ENCODE results near the gene BBLN. TPM values are rescaled to one million over a fixed set of nuclear protein-coding genes. Genes with fewer than 3 reads are reported as not detected.

BBLN gene
- total RNA-seq, 2 donors from 2014 or later, result 333 to 437 TPM

GRCh38 chr9:128149951-128150593, 10.0 kb upstream of the BBLN start:
- no peaks in the 10 kb centered on the region for H3K36me3 ChIP-seq
- intact Hi-C loops (cut with DNase I), result no loop called here
- H3K4me3 ChIP-seq, result no peak overlapping the region
- no peaks in the 10 kb centered on the region for H3K27me3 ChIP-seq (replicated peaks; ENCODE audit: insufficient read depth)
- no peaks in the 10 kb centered on the region for H3K9me3 ChIP-seq
- no peak for TF ChIP-seq POLR2AphosphoS5 (IDR thresholded peaks at IDR 0.05)
- TF ChIP-seq, protein P1, sequence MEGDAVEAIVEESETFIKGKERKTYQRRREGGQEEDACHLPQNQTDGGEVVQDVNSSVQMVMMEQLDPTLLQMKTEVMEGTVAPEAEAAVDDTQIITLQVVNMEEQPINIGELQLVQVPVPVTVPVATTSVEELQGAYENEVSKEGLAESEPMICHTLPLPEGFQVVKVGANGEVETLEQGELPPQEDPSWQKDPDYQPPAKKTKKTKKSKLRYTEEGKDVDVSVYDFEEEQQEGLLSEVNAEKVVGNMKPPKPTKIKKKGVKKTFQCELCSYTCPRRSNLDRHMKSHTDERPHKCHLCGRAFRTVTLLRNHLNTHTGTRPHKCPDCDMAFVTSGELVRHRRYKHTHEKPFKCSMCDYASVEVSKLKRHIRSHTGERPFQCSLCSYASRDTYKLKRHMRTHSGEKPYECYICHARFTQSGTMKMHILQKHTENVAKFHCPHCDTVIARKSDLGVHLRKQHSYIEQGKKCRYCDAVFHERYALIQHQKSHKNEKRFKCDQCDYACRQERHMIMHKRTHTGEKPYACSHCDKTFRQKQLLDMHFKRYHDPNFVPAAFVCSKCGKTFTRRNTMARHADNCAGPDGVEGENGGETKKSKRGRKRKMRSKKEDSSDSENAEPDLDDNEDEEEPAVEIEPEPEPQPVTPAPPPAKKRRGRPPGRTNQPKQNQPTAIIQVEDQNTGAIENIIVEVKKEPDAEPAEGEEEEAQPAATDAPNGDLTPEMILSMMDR (IDR thresholded peaks at IDR 0.05), result no peak
- TF ChIP-seq POLR2A (IDR thresholded peaks at IDR 0.05), result no peak
- WGBS, result 60% methylated on average over 11 of the region's 11 CpGs
- H3K4me1 ChIP-seq (replicated peaks), result peaks cover 5% of the 10 kb centered on the region
- no peak for DNase-seq (ENCODE audit: low spot score)
- H3K27ac ChIP-seq, result peak overlapping the region in 1 of 2 donors; percentile 63

GRCh38 chr9:128150594-128151308, 9.3 kb upstream of the BBLN start:
- Histone ChIP-seq H3K9me3 (no peaks in the 10 kb centered on the region), H3K27me3 (replicated peaks; ENCODE audit: insufficient read depth) (no peaks in the 10 kb centered on the region), H3K4me3 (no peak overlapping the region), H3K27ac (no peak overlapping the region), H3K36me3 (no peaks in the 10 kb centered on the region), H3K4me1 (replicated peaks) (peaks cover 5% of the 10 kb centered on the region)
- no peak for DNase-seq (ENCODE audit: low spot score)
- no peak for TF ChIP-seq POLR2AphosphoS5 (IDR thresholded peaks at IDR 0.05)
- TF ChIP-seq, protein P1 (IDR thresholded peaks at IDR 0.05), result peak in 1 of 4 experiments; percentile 37
- 69% methylated on average over 19 of the region's 19 CpGs for WGBS
- intact Hi-C loops (cut with DNase I), result no loop called here

DNA sequence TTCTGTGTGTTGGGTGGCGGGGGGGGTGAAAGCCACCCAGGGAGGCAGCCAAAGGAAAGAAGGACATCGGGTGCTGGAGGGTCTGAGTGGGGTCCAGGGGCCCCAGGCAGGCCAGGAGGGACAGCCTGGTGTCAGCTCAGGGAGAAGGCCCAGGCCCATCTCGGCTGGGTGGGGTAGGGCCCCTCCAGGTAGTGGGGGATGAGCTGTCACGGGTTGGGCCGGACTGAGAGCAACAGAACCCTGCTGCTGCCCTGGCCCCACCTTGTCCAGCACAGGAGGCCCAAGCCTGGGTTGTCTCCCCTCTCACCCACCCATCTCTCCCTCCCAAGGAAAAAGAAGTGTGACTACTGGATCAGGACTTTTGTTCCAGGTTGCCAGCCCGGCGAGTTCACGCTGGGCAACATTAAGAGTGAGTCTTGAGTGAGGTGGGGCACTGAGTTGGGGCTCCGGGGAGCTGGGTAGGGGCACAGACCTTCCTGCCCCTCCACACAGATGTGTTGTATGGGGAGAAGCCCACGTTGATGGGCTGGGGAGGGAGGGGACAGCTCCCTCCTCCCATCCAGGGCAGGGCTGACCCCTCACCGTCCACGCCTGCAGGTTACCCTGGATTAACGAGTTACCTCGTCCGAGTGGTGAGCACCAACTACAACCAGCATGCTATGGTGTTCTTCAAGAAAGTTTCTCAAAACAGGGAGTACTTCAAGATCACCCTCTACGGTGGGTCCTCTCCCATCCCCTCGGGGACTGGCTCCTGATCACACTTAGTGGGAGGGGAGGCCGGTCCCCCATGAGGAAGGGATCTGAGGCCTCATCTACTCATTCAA, 8.5 kb upstream of the BBLN start:
- 87% methylated on average over 18 of the region's 18 CpGs for WGBS
- Histone ChIP-seq H3K9me3 (no peaks in the 10 kb centered on the region), H3K27me3 (replicated peaks; ENCODE audit: insufficient read depth) (no peaks in the 10 kb centered on the region), H3K27ac (no peak overlapping the region), H3K4me3 (no peak overlapping the region), H3K36me3 (no peaks in the 10 kb centered on the region), H3K4me1 (replicated peaks) (peaks cover 5% of the 10 kb centered on the region)
- intact Hi-C loops (cut with DNase I), result no loop called here
- TF ChIP-seq POLR2AphosphoS5 (IDR thresholded peaks at IDR 0.05) (no peak), POLR2A (IDR thresholded peaks at IDR 0.05) (no peak)
- TF ChIP-seq, protein P1 (IDR thresholded peaks at IDR 0.05), result no peak
- no peak for DNase-seq (ENCODE audit: low spot score)

DNA sequence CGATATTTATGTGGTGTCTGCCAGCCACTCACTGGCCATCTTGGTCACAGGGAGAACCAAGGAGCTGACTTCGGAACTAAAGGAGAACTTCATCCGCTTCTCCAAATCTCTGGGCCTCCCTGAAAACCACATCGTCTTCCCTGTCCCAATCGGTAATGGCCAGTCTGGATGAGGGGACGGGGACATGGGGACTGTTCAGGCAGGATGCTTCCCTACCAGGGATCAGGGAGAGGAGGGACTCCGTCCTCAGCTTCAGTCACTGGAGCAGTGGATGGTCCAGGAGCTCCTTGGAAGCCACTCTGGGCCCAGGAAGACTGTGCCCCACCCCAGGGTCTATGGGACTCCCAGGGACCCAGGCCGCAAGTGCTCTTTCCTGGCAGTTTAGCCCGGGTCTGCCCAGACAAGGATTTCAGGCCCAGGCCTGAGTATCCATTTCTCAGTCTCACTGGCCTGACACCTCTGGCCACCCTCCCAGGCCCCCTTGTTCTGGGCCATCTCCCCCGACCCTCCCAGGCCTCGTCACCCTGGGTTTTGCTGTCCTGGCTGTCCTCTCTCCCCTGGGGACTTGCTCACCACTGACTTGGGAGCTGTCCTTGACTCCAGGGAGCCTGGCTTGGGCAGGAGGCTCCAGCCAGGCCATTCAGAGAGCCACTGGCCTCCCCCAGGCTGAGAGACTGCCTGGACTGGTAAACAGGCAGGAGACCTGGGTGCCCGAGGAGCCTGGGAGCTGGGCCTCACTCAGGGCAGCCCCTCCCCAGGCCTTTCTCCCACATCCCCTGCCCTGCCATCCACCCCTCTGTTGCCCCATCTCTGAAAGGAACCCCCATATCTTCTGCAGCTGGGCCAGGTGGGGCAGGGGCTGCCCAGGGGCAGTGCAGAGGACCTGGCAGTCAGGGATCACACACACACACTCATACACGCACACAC, 7.7 kb upstream of the BBLN start:
- TF ChIP-seq POLR2A (IDR thresholded peaks at IDR 0.05), result no peak
- TF ChIP-seq POLR2AphosphoS5 (IDR thresholded peaks at IDR 0.05), result no peak
- TF ChIP-seq, protein P1 (IDR thresholded peaks at IDR 0.05), result no peak
- H3K27me3 ChIP-seq (replicated peaks; ENCODE audit: insufficient read depth), result no peaks in the 10 kb centered on the region
- WGBS, result 93% methylated on average over 13 of the region's 13 CpGs
- H3K36me3 ChIP-seq, result no peaks in the 10 kb centered on the region
- H3K4me1 ChIP-seq (replicated peaks), result peaks cover 5% of the 10 kb centered on the region
- no peak for DNase-seq (ENCODE audit: low spot score)
- no peaks in the 10 kb centered on the region for H3K9me3 ChIP-seq
- H3K4me3 ChIP-seq, result no peak overlapping the region
- no peak overlapping the region for H3K27ac ChIP-seq
- intact Hi-C loops (cut with DNase I), result no loop called here

Measured in prostate gland (tissue), 2 donors.